WTC11 (cell line): ENCODE results near the gene C14orf93. TPM values are rescaled to one million over a fixed set of nuclear protein-coding genes. Genes with fewer than 3 reads are reported as not detected.

ENCODE experiments used
- ATAC-seq: fragments of 200-7000 bp; cut with Tn5 transposase; 2 replicates; pipeline ENCODE4 v1.10.0; 2021; ENCODE audit warnings: mild to moderate bottlenecking, moderate library complexity
- CTCF ChIA-PET: fragments of 300-600 bp; sonication (Branson Sonifier 250); formaldehyde crosslinking; loops from one replicate; lab custom pipeline; 2021; ENCODE audit warnings: antibody characterized with exemption; lab: Charles Lee
- POLR2A ChIA-PET: fragments of 350-600 bp; sonication (Branson Sonifier 250); formaldehyde crosslinking; loops from one replicate; lab custom pipeline; 2021; ENCODE audit warnings: antibody characterized with exemption; lab: Charles Lee
- DNase-seq: peaks from one replicate; pipeline ENCODE4 v3.0.0; 2021; ENCODE audit warnings: low spot score
- H3K27ac Mint-ChIP-seq: 2 replicates; pipeline ENCODE4 v1.8.0; 2021; ENCODE audit warnings: mixed read lengths
- H3K27me3 Mint-ChIP-seq: 2 replicates; pipeline ENCODE4 v1.8.0; 2021; ENCODE audit warnings: low read depth, mild to moderate bottlenecking, moderate library complexity, mixed read lengths
- H3K36me3 Mint-ChIP-seq: 2 replicates; pipeline ENCODE4 v1.8.0; 2021; ENCODE audit warnings: mixed read lengths
- H3K4me1 Mint-ChIP-seq: 2 replicates; pipeline ENCODE4 v1.8.0; 2022; ENCODE audit warnings: mixed read lengths
- H3K4me3 Mint-ChIP-seq: 2 replicates; pipeline ENCODE4 v1.8.0; 2021; ENCODE audit warnings: mild to moderate bottlenecking, moderate library complexity, mixed read lengths
- H3K9me3 Mint-ChIP-seq: 2 replicates; pipeline ENCODE4 v1.8.0; 2021; ENCODE audit warnings: mixed read lengths
- AR ChIP-seq: fragments of 250-450 bp; sonication (Bioruptor Pico); IDR thresholded peaks from 2 replicates; pipeline ENCODE4 v1.9.0; 2021; ENCODE audit warnings: mild to moderate bottlenecking
- CREB1 ChIP-seq: sonication (generic); formaldehyde crosslinking; IDR thresholded peaks from 2 replicates; pipeline ENCODE4 v1.8.0; 2023; ENCODE audit warnings: mild to moderate bottlenecking, missing genetic modification reagents
- GABPB1 ChIP-seq: sonication (generic); formaldehyde crosslinking; IDR thresholded peaks from 2 replicates; pipeline ENCODE4 v1.8.1; 2023; ENCODE audit warnings: mild to moderate bottlenecking, missing genetic modification reagents
- HMGA2 ChIP-seq: fragments of 250-450 bp; sonication (Bioruptor Pico); IDR thresholded peaks from 2 replicates; pipeline ENCODE4 v1.4.0; 2021; ENCODE audit warnings: mild to moderate bottlenecking, moderate library complexity
- IRF1 ChIP-seq: sonication (generic); formaldehyde crosslinking; IDR thresholded peaks from 2 replicates; pipeline ENCODE4 v1.8.0; 2023; ENCODE audit warnings: missing genetic modification reagents
- IRF2 ChIP-seq: sonication (generic); formaldehyde crosslinking; IDR thresholded peaks from 2 replicates; pipeline ENCODE4 v1.8.0; 2022; ENCODE audit warnings: low read depth, missing genetic modification reagents, borderline replicate concordance
- MAX ChIP-seq: sonication (generic); formaldehyde crosslinking; IDR thresholded peaks from 2 replicates; pipeline ENCODE4 v1.8.0; 2022; ENCODE audit warnings: mild to moderate bottlenecking, missing genetic modification reagents
- MXD4 ChIP-seq: fragments of 250-450 bp; sonication (Bioruptor Pico); IDR thresholded peaks from 2 replicates; pipeline ENCODE4 v1.8.0; 2021; ENCODE audit warnings: mild to moderate bottlenecking, moderate library complexity, borderline replicate concordance
- NFYB ChIP-seq: sonication (generic); formaldehyde crosslinking; conservative IDR thresholded peaks from 2 replicates; pipeline ENCODE4 v1.8.0; 2022; ENCODE audit warnings: low read depth, missing genetic modification reagents
- NR2C2 ChIP-seq: sonication (generic); formaldehyde crosslinking; IDR thresholded peaks from 2 replicates; pipeline ENCODE4 v1.8.0; 2022; ENCODE audit warnings: mild to moderate bottlenecking, missing genetic modification reagents
- NR3C1 ChIP-seq: sonication (generic); formaldehyde crosslinking; conservative IDR thresholded peaks from 2 replicates; pipeline ENCODE4 v1.8.1; 2023; ENCODE audit warnings: low read depth, mild to moderate bottlenecking, missing genetic modification reagents
- SMAD3 ChIP-seq: sonication (generic); formaldehyde crosslinking; IDR thresholded peaks from 2 replicates; pipeline ENCODE4 v1.8.0; 2022; ENCODE audit warnings: missing genetic modification reagents, mild to moderate bottlenecking, borderline replicate concordance
- TCF7 ChIP-seq: sonication (generic); formaldehyde crosslinking; IDR thresholded peaks from 2 replicates; pipeline ENCODE4 v1.8.0; 2022; ENCODE audit warnings: mild to moderate bottlenecking, low read depth, missing genetic modification reagents, moderate library complexity
- ZNF219 ChIP-seq: sonication (generic); formaldehyde crosslinking; IDR thresholded peaks from 2 replicates; pipeline ENCODE4 v1.8.0; 2023; ENCODE audit warnings: missing genetic modification reagents, mild to moderate bottlenecking, borderline replicate concordance
- ZNF532 ChIP-seq: fragments of 250-450 bp; sonication (Bioruptor Pico); IDR thresholded peaks from 2 replicates; pipeline ENCODE4 v1.9.0; 2021; ENCODE audit warnings: mild to moderate bottlenecking, borderline replicate concordance
- total RNA-seq: library from RNA; stranded (reverse); gene quantifications from 3 replicates; pipeline ENCODE4 v1.2.3, GENCODE V29; 2021
- TF ChIP-seq, protein P1 (sequence below): fragments of 250-450 bp; sonication (Bioruptor Pico); IDR thresholded peaks from 2 replicates; pipeline ENCODE4 v1.8.0; 2021; ENCODE audit warnings: mild to moderate bottlenecking
- TF ChIP-seq, protein P2 (sequence below): fragments of 200-600 bp; IDR thresholded peaks from 2 replicates; pipeline ENCODE4 v1.8.0; 2022; ENCODE audit warnings: antibody characterized with exemption
- TF ChIP-seq, protein P3 (sequence below): sonication (generic); formaldehyde crosslinking; IDR thresholded peaks from 2 replicates; pipeline ENCODE4 v1.8.1; 2022; ENCODE audit warnings: low read depth, mild to moderate bottlenecking, moderate library complexity, missing genetic modification reagents, borderline replicate concordance
- TF ChIP-seq, protein P4 (sequence below): sonication (generic); formaldehyde crosslinking; IDR thresholded peaks from 2 replicates; pipeline ENCODE4 v1.8.0; 2022; ENCODE audit warnings: mild to moderate bottlenecking, missing genetic modification reagents
- TF ChIP-seq, protein P5 (sequence below): sonication (generic); formaldehyde crosslinking; IDR thresholded peaks from 2 replicates; pipeline ENCODE4 v1.8.1; 2023; ENCODE audit warnings: mild to moderate bottlenecking, missing genetic modification reagents, moderate library complexity

The C14orf93 gene
- total RNA-seq, 1 experiment from 2014 or later: 8.1 TPM

GRCh38 chr14:23024612-23025075 lies 14.7 kb upstream of the C14orf93 start:
- Mint-ChIP-seq H3K4me1 (peaks cover 19% of the 10 kb centered on the region), H3K27me3 (no peaks in the 10 kb centered on the region), H3K4me3 (no peak overlapping the region), H3K27ac (peak overlapping the region; percentile 78; the same call in 1 of the 2 replicates), H3K9me3 (no peaks in the 10 kb centered on the region), H3K36me3 (peaks cover 37% of the 10 kb centered on the region)
- POLR2A ChIA-PET: interaction anchor here (0.7 kb wide), 1 partner anchor 483 kb away, joined by 5 read pairs; no protein-coding TSS in a partner anchor
- ATAC-seq (no peak), DNase-seq (no peak)
- CTCF ChIA-PET: interaction anchor here (0.7 to 3.9 kb wide), 9 partner anchors 13 to 70 kb away, joined by 3 to 24 read pairs (median 6); partner anchors contain the start of genes ACIN1 and PSMB11
- TF ChIP-seq NR2C2 (no peak), GABPB1 (CRISPR knock-in tag) (no peak), NFYB (CRISPR knock-in tag) (no peak), IRF2 (CRISPR knock-in tag) (no peak), MXD4 (CRISPR knock-in tag) (no peak), ZNF532 (CRISPR knock-in tag) (no peak), TCF7 (CRISPR knock-in tag) (no peak), ZNF219 (CRISPR knock-in tag) (no peak), CREB1 (CRISPR knock-in tag) (no peak)
- TF ChIP-seq, protein P1, sequence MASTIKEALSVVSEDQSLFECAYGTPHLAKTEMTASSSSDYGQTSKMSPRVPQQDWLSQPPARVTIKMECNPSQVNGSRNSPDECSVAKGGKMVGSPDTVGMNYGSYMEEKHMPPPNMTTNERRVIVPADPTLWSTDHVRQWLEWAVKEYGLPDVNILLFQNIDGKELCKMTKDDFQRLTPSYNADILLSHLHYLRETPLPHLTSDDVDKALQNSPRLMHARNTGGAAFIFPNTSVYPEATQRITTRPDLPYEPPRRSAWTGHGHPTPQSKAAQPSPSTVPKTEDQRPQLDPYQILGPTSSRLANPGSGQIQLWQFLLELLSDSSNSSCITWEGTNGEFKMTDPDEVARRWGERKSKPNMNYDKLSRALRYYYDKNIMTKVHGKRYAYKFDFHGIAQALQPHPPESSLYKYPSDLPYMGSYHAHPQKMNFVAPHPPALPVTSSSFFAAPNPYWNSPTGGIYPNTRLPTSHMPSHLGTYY (CRISPR knock-in tag): no peak
- TF ChIP-seq, protein P2, sequence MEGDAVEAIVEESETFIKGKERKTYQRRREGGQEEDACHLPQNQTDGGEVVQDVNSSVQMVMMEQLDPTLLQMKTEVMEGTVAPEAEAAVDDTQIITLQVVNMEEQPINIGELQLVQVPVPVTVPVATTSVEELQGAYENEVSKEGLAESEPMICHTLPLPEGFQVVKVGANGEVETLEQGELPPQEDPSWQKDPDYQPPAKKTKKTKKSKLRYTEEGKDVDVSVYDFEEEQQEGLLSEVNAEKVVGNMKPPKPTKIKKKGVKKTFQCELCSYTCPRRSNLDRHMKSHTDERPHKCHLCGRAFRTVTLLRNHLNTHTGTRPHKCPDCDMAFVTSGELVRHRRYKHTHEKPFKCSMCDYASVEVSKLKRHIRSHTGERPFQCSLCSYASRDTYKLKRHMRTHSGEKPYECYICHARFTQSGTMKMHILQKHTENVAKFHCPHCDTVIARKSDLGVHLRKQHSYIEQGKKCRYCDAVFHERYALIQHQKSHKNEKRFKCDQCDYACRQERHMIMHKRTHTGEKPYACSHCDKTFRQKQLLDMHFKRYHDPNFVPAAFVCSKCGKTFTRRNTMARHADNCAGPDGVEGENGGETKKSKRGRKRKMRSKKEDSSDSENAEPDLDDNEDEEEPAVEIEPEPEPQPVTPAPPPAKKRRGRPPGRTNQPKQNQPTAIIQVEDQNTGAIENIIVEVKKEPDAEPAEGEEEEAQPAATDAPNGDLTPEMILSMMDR: no peak
- TF ChIP-seq, protein P3, sequence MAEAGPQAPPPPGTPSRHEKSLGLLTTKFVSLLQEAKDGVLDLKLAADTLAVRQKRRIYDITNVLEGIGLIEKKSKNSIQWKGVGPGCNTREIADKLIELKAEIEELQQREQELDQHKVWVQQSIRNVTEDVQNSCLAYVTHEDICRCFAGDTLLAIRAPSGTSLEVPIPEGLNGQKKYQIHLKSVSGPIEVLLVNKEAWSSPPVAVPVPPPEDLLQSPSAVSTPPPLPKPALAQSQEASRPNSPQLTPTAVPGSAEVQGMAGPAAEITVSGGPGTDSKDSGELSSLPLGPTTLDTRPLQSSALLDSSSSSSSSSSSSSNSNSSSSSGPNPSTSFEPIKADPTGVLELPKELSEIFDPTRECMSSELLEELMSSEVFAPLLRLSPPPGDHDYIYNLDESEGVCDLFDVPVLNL (CRISPR knock-in tag): no peak
- TF ChIP-seq, all 79 proteins: peak for 0

DNA sequence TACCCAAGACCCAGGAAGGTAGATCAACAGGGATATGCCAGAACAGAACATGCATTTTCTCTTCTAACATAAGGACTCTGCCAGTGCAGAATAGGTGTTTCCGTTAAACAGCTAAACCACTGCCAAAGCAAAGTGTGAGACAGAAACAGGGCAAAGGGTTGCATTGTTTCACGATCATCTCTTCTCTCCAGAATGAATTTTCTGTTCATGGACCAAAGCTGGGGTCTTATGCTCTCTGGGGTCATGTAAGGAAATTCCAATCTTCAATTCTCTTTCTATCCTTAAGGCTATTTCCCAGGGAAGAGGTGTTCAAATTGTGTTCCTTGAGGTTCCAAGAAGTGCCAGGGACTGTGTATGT lies 13.8 kb upstream of the C14orf93 start:
- ATAC-seq (no peak), DNase-seq (no peak)
- peaks cover 29% of the 10 kb centered on the region for H3K36me3 Mint-ChIP-seq
- ChIA-PET POLR2A (interaction anchor here (1.2 kb wide), 1 partner anchor 29 kb away, joined by 4 read pairs; no protein-coding TSS in a partner anchor), CTCF (interaction anchor here (0.7 to 3.9 kb wide), 11 partner anchors 17 to 123 kb away, joined by 3 to 24 read pairs (median 5); partner anchors contain the start of genes ACIN1 and PSMB11)
- no peak overlapping the region for H3K4me3 Mint-ChIP-seq
- no peaks in the 10 kb centered on the region for H3K27me3 Mint-ChIP-seq
- H3K9me3 Mint-ChIP-seq: no peaks in the 10 kb centered on the region
- no peak overlapping the region; the same call in 1 of the 2 replicates for H3K27ac Mint-ChIP-seq
- peaks cover 16% of the 10 kb centered on the region for H3K4me1 Mint-ChIP-seq
- TF ChIP-seq NR3C1: no peak
- TF ChIP-seq SMAD3: no peak
- no peak for TF ChIP-seq IRF1 (CRISPR knock-in tag)
- no peak for TF ChIP-seq AR (CRISPR knock-in tag)
- no peak for TF ChIP-seq MAX
- TF ChIP-seq, protein P4, sequence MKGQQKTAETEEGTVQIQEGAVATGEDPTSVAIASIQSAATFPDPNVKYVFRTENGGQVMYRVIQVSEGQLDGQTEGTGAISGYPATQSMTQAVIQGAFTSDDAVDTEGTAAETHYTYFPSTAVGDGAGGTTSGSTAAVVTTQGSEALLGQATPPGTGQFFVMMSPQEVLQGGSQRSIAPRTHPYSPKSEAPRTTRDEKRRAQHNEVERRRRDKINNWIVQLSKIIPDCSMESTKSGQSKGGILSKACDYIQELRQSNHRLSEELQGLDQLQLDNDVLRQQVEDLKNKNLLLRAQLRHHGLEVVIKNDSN: no peak
- TF ChIP-seq HMGA2 (CRISPR knock-in tag): no peak
- TF ChIP-seq, protein P5, sequence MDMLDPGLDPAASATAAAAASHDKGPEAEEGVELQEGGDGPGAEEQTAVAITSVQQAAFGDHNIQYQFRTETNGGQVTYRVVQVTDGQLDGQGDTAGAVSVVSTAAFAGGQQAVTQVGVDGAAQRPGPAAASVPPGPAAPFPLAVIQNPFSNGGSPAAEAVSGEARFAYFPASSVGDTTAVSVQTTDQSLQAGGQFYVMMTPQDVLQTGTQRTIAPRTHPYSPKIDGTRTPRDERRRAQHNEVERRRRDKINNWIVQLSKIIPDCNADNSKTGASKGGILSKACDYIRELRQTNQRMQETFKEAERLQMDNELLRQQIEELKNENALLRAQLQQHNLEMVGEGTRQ (CRISPR knock-in tag): no peak
